A673 (cell line): ENCODE measurements around the gene CEP72. TPM values are rescaled to one million over a fixed set of nuclear protein-coding genes. Genes with fewer than 3 reads are reported as not detected.
A peak's percentile ranks its signal among the peaks of the same experiment; 100 is the strongest.

Experiments
- BruUV-seq: library from RNA; stranded (reverse); fragments of 400-500 nt; replicated peaks from 2 replicates; lab custom pipeline; 2021; lab: Mats Ljungman, UMichigan
- CTCF ChIA-PET: fragments of 300-600 bp; sonication (Branson Sonifier 250); formaldehyde crosslinking; loops from one replicate; lab custom pipeline; 2022; ENCODE audit warnings: antibody characterized with exemption; lab: Charles Lee
- POLR2A ChIA-PET: fragments of 300-600 bp; sonication (Branson Sonifier 250); formaldehyde crosslinking; loops from one replicate; lab custom pipeline; 2022; ENCODE audit warnings: antibody characterized with exemption; ENCODE audit not compliant: low non-redundant PET; lab: Charles Lee
- DNase-seq: peaks from one replicate; pipeline ENCODE4 v3.0.0-alpha.2; 2015; ENCODE audit warnings: low spot score
- H3K27ac ChIP-seq: fragments of 200-600 bp; sonication (generic); 2 replicates; pipeline ENCODE4 v1.5.1; 2016; ENCODE audit warnings: mixed run types, low read depth, mild to moderate bottlenecking, mixed read lengths, antibody characterized with exemption, low read length; ENCODE audit not compliant: poor library complexity, severe bottlenecking
- H3K27me3 ChIP-seq: fragments of 200-600 bp; sonication (generic); replicated peaks from 2 replicates; pipeline ENCODE4 v1.6.1; 2017; ENCODE audit warnings: mixed run types, low read depth, mild to moderate bottlenecking, mixed read lengths, antibody characterized with exemption, low read length; ENCODE audit not compliant: insufficient read depth, poor library complexity
- H3K36me3 ChIP-seq: fragments of 200-600 bp; sonication (generic); 2 replicates; pipeline ENCODE4 v1.6.1; 2016; ENCODE audit warnings: mixed run types, mild to moderate bottlenecking, mixed read lengths, antibody characterized with exemption, low read length; ENCODE audit not compliant: insufficient read depth, poor library complexity, severe bottlenecking
- H3K4me1 ChIP-seq: fragments of 200-600 bp; sonication (generic); 2 replicates; pipeline ENCODE4 v1.6.1; 2017; ENCODE audit warnings: mixed run types, mild to moderate bottlenecking, mixed read lengths, antibody characterized with exemption, low read length; ENCODE audit not compliant: insufficient read depth, poor library complexity, severe bottlenecking
- H3K4me3 ChIP-seq: fragments of 200-600 bp; sonication (generic); 2 replicates; pipeline ENCODE4 v1.5.1; 2016; ENCODE audit warnings: low read depth, mixed run types, mild to moderate bottlenecking, mixed read lengths, low read length; ENCODE audit not compliant: poor library complexity, severe bottlenecking
- H3K9me3 ChIP-seq: fragments of 200-600 bp; sonication (generic); 2 replicates; pipeline ENCODE4 v1.6.1; 2016; ENCODE audit warnings: mixed run types, low read depth, mild to moderate bottlenecking, mixed read lengths, antibody characterized with exemption, low read length; ENCODE audit not compliant: poor library complexity, severe bottlenecking
- EZH2 ChIP-seq: fragments of 200-600 bp; sonication (generic); IDR thresholded peaks from 2 replicates; pipeline ENCODE4 v1.6.1; 2017; ENCODE audit warnings: borderline replicate concordance, low read depth, mild to moderate bottlenecking, mixed read lengths, antibody characterized with exemption, low read length; ENCODE audit not compliant: poor library complexity, severe bottlenecking
- intact Hi-C: fragments of 100-400 bp; cut with micrococcal nuclease; formaldehyde crosslinking; loops from one replicate; pipeline ENCODE4 v1.10.0; 2022; ENCODE audit not compliant: unreplicated experiment
- total RNA-seq: library from RNA; stranded (reverse); gene quantifications from 2 replicates; pipeline ENCODE4 v1.2.3, GENCODE V29; 2021
- TF ChIP-seq, protein P1 (sequence below): fragments of 300-800, 200-600 bp; sonication (generic); conservative IDR thresholded peaks from 2 replicates; pipeline ENCODE4 v1.5.1; 2017; ENCODE audit warnings: low read depth, mild to moderate bottlenecking, antibody characterized with exemption, low read length, moderate library complexity, mixed read lengths

The CEP72 gene
- total RNA-seq, 1 experiment from 2014 or later: 37.2 TPM

DNA sequence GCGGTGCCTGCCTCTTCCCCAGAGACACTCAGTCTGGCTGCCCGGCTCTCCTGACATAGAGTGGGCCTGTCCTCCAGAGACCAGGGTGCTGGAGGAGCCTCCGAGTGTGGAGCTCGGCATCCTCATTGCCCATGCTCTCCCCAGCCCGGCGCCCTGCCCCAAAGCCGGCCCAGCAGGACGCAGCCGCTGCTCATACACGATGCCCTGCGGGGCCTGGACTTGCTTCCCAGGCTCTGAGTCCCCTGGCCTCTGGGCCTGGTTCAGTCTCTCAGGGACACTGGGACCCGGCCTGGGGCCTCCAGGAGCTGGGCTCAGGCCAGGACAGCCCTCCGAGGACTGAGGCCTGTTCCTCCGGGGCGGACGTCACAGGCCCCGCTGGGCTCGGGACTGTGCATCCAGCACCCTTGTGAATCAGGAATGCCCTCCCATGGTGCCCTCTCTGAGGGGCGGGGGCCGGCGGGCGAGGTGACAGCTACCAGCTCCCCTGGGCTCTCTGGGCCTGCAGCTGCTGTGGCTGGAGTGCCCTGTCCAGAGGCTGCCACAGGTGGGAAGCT, 57.8 kb downstream of the CEP72 start:
- Histone ChIP-seq H3K27me3 (peaks cover 6% of the 10 kb centered on the region), H3K9me3 (no peaks in the 10 kb centered on the region), H3K36me3 (peaks cover 11% of the 10 kb centered on the region), H3K4me3 (no peak overlapping the region), H3K27ac (no peak overlapping the region), H3K4me1 (peaks cover 19% of the 10 kb centered on the region)
- ChIA-PET CTCF (no interaction called here), POLR2A (interaction anchor here (0.6 kb wide), 1 partner anchor 265 kb away, joined by 4 read pairs; no protein-coding TSS in a partner anchor)
- no TSS peak for BruUV-seq
- TF ChIP-seq, protein P1, sequence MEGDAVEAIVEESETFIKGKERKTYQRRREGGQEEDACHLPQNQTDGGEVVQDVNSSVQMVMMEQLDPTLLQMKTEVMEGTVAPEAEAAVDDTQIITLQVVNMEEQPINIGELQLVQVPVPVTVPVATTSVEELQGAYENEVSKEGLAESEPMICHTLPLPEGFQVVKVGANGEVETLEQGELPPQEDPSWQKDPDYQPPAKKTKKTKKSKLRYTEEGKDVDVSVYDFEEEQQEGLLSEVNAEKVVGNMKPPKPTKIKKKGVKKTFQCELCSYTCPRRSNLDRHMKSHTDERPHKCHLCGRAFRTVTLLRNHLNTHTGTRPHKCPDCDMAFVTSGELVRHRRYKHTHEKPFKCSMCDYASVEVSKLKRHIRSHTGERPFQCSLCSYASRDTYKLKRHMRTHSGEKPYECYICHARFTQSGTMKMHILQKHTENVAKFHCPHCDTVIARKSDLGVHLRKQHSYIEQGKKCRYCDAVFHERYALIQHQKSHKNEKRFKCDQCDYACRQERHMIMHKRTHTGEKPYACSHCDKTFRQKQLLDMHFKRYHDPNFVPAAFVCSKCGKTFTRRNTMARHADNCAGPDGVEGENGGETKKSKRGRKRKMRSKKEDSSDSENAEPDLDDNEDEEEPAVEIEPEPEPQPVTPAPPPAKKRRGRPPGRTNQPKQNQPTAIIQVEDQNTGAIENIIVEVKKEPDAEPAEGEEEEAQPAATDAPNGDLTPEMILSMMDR: no peak
- TF ChIP-seq EZH2: no peak
- intact Hi-C loops: loop anchor here (2.0 kb wide), 1 partner anchor 233 kb away; no protein-coding TSS in a partner anchor
- DNase-seq: no peak

DNA sequence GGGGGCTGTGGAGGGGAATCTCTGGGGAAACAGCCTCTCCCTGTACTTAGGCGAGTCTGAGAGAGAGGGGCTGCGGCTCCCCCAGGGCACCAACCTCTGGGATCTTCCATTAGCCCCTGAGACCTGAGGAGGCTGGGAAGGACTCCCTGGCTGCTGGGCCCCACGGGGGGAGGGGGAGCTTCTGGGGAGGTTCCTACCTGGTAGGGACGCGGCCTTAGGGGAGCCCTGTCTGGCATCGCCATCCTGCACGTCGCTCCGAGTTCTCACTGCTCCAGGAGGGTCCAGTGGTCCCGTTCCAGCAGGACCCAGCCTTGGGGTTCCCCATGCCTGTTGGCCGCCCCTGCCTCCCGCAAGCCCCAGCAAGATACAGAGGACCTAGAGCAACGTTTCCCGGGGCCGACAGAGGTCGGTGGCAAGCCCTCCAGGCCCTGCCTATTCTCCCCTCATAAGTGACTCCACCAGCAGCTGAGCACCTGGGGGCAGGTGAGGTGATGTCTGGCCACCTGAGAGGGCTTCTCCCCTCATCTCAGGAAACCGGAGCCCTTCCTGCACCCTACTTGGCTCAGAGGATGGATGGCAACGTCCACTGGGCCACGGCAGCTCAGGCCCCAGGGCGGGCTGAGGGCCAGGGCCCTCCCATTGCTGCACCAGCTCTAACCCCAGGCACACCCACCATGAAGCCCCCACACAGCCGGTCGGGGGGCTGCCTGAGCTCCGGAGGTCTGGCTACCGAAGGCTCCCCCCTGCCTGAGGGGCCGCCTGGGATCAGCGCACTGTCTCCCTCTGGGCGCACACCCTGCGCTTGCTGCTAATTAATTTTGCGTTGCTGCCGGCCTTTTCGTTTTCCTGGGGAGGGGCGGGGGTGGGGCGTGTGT, 58.5 kb downstream of the CEP72 start:
- TF ChIP-seq, protein P1: no peak
- TF ChIP-seq EZH2: no peak
- DNase-seq: no peak
- BruUV-seq: no TSS peak
- H3K9me3 ChIP-seq: no peaks in the 10 kb centered on the region
- no peak overlapping the region for H3K27ac ChIP-seq
- peaks cover 6% of the 10 kb centered on the region for H3K27me3 ChIP-seq
- POLR2A ChIA-PET: no interaction called here
- peaks cover 19% of the 10 kb centered on the region for H3K4me1 ChIP-seq
- intact Hi-C loops: loop anchor here (2.0 kb wide), 1 partner anchor 232 kb away; no protein-coding TSS in a partner anchor
- H3K36me3 ChIP-seq: peaks cover 11% of the 10 kb centered on the region
- CTCF ChIA-PET: interaction anchor here (0.6 kb wide), 1 partner anchor 195 kb away, joined by 8 read pairs; no protein-coding TSS in a partner anchor
- no peak overlapping the region for H3K4me3 ChIP-seq

DNA sequence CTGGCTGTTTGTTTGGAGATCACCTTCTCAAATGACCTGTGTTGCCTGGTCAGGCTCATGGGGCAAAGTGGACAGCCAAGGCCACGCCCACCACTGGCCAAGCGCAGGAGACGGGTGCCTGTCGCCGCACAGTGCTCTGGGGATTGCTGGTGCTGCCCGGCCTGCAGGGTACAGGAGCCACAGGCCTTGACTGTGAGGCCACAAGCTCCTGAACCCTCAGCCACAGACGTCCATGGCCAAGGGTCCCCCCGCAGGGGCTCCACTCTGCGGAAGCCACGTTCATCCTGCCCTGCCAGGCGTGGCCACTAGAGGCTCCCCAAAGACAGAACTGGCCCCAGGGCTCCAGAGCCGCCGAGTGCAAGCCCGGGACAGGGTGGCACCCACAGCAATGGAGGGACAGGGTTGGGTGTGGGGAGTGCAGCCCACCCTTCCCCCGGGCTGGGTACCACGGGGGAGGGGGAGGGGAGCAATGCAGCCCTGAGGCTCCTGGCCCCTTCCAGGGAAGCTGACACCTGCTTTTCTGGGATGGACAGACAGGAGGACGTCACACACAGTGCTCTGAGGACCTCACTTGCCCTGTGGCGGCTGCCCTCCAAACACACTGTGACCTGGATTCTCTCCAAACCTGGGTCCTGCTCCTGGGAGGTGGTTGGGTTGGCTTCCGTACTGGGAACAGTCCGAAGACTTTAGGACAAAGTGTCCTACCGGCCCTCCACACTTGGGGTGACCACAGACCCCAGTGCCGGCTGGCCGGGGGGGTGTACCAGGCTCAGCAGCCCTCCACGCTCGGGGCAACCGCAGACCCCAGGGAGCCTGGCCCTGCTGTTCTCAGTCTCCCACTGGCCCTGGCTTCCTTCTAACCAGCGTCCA, 59.6 kb downstream of the CEP72 start:
- BruUV-seq: no TSS peak
- no peak overlapping the region for H3K27ac ChIP-seq
- peaks cover 9% of the 10 kb centered on the region for H3K36me3 ChIP-seq
- ChIA-PET CTCF (no interaction called here), POLR2A (no interaction called here)
- no peak overlapping the region for H3K4me3 ChIP-seq
- no peaks in the 10 kb centered on the region for H3K9me3 ChIP-seq
- intact Hi-C loops: loop anchor here (2.0 kb wide), 1 partner anchor 231 kb away; no protein-coding TSS in a partner anchor
- DNase-seq: peak; percentile 85
- TF ChIP-seq, protein P1: peak; percentile 88
- TF ChIP-seq EZH2: no peak
- H3K4me1 ChIP-seq: peaks cover 19% of the 10 kb centered on the region
- H3K27me3 ChIP-seq: peaks cover 6% of the 10 kb centered on the region
